ENCODE results near the gene SPAG16. TPM values are rescaled to one million over a fixed set of nuclear protein-coding genes. Genes with fewer than 3 reads are reported as not detected.

SPAG16 gene
- total RNA-seq, 1 experiment from 2014 or later = 16.0 TPM

DNA sequence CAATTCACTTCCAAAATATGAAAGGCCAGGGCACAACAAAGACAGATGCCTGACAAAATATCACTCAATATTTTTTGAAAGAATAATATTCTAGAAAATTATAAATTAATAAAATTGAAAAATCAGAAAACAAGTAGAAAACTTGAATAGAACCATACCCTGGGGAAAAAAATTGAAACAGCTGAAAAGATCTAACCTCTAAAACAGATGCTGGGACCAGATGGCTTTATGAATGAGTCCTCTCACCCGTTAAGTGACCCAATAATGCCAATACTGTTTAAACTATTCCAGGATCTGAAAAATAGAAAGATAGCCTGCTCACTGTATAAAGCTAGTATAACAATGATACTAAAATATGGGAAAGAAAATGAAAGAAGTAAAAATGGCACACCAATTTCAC is 804.3 kb downstream of the SPAG16 start:
- DNase-seq (ENCODE audit: low spot score) = no peak
- Mint-ChIP-seq H3K4me1 (no peaks in the 10 kb centered on the region), H3K36me3 (no peaks in the 10 kb centered on the region), H3K27me3 (ENCODE audit: low read depth) (no peaks in the 10 kb centered on the region), H3K27ac (no peak overlapping the region), H3K9me3 (no peaks in the 10 kb centered on the region), H3K4me3 (no peak overlapping the region)
- POLR2A ChIA-PET = no interaction called here
- no peak for ATAC-seq
- CTCF ChIA-PET = interaction anchor here (1.1 kb wide), 1 partner anchor 213 kb away, joined by 3 read pairs; no protein-coding TSS in a partner anchor
- TF ChIP-seq TEAD1 (CRISPR knock-in tag; IDR thresholded peaks at IDR 0.05) (no peak), SOX15 (CRISPR knock-in tag; IDR thresholded peaks at IDR 0.05) (no peak), FOXP1 (CRISPR knock-in tag; IDR thresholded peaks at IDR 0.05; ENCODE audit: borderline replicate concordance) (no peak), RORB (CRISPR knock-in tag; IDR thresholded peaks at IDR 0.05) (no peak), ESRRA (CRISPR knock-in tag; IDR thresholded peaks at IDR 0.05; ENCODE audit: borderline replicate concordance) (no peak), RELA (CRISPR knock-in tag; IDR thresholded peaks at IDR 0.05; ENCODE audit: borderline replicate concordance) (no peak), NR1H2 (CRISPR knock-in tag; IDR thresholded peaks at IDR 0.05) (no peak), ZNF121 (CRISPR knock-in tag; IDR thresholded peaks at IDR 0.05) (no peak), NFYB (CRISPR knock-in tag; conservative IDR thresholded peaks at IDR 0.05; ENCODE audit: low read depth) (no peak), FOXK1 (CRISPR knock-in tag; IDR thresholded peaks at IDR 0.05) (no peak), EMX1 (CRISPR knock-in tag; IDR thresholded peaks at IDR 0.05) (no peak), ZNF138 (CRISPR knock-in tag; conservative IDR thresholded peaks at IDR 0.05) (no peak), GABPB1 (CRISPR knock-in tag; IDR thresholded peaks at IDR 0.05) (no peak)
- TF ChIP-seq, protein P1, sequence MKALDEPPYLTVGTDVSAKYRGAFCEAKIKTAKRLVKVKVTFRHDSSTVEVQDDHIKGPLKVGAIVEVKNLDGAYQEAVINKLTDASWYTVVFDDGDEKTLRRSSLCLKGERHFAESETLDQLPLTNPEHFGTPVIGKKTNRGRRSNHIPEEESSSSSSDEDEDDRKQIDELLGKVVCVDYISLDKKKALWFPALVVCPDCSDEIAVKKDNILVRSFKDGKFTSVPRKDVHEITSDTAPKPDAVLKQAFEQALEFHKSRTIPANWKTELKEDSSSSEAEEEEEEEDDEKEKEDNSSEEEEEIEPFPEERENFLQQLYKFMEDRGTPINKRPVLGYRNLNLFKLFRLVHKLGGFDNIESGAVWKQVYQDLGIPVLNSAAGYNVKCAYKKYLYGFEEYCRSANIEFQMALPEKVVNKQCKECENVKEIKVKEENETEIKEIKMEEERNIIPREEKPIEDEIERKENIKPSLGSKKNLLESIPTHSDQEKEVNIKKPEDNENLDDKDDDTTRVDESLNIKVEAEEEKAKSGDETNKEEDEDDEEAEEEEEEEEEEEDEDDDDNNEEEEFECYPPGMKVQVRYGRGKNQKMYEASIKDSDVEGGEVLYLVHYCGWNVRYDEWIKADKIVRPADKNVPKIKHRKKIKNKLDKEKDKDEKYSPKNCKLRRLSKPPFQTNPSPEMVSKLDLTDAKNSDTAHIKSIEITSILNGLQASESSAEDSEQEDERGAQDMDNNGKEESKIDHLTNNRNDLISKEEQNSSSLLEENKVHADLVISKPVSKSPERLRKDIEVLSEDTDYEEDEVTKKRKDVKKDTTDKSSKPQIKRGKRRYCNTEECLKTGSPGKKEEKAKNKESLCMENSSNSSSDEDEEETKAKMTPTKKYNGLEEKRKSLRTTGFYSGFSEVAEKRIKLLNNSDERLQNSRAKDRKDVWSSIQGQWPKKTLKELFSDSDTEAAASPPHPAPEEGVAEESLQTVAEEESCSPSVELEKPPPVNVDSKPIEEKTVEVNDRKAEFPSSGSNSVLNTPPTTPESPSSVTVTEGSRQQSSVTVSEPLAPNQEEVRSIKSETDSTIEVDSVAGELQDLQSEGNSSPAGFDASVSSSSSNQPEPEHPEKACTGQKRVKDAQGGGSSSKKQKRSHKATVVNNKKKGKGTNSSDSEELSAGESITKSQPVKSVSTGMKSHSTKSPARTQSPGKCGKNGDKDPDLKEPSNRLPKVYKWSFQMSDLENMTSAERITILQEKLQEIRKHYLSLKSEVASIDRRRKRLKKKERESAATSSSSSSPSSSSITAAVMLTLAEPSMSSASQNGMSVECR (CRISPR knock-in tag; IDR thresholded peaks at IDR 0.05; ENCODE audit: borderline replicate concordance) = no peak
- TF ChIP-seq, protein P2, sequence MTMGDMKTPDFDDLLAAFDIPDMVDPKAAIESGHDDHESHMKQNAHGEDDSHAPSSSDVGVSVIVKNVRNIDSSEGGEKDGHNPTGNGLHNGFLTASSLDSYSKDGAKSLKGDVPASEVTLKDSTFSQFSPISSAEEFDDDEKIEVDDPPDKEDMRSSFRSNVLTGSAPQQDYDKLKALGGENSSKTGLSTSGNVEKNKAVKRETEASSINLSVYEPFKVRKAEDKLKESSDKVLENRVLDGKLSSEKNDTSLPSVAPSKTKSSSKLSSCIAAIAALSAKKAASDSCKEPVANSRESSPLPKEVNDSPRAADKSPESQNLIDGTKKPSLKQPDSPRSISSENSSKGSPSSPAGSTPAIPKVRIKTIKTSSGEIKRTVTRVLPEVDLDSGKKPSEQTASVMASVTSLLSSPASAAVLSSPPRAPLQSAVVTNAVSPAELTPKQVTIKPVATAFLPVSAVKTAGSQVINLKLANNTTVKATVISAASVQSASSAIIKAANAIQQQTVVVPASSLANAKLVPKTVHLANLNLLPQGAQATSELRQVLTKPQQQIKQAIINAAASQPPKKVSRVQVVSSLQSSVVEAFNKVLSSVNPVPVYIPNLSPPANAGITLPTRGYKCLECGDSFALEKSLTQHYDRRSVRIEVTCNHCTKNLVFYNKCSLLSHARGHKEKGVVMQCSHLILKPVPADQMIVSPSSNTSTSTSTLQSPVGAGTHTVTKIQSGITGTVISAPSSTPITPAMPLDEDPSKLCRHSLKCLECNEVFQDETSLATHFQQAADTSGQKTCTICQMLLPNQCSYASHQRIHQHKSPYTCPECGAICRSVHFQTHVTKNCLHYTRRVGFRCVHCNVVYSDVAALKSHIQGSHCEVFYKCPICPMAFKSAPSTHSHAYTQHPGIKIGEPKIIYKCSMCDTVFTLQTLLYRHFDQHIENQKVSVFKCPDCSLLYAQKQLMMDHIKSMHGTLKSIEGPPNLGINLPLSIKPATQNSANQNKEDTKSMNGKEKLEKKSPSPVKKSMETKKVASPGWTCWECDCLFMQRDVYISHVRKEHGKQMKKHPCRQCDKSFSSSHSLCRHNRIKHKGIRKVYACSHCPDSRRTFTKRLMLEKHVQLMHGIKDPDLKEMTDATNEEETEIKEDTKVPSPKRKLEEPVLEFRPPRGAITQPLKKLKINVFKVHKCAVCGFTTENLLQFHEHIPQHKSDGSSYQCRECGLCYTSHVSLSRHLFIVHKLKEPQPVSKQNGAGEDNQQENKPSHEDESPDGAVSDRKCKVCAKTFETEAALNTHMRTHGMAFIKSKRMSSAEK (CRISPR knock-in tag; IDR thresholded peaks at IDR 0.05; ENCODE audit: borderline replicate concordance) = no peak
- TF ChIP-seq, protein P3, sequence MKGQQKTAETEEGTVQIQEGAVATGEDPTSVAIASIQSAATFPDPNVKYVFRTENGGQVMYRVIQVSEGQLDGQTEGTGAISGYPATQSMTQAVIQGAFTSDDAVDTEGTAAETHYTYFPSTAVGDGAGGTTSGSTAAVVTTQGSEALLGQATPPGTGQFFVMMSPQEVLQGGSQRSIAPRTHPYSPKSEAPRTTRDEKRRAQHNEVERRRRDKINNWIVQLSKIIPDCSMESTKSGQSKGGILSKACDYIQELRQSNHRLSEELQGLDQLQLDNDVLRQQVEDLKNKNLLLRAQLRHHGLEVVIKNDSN (CRISPR knock-in tag; IDR thresholded peaks at IDR 0.05) = no peak
- TF ChIP-seq, protein P4, sequence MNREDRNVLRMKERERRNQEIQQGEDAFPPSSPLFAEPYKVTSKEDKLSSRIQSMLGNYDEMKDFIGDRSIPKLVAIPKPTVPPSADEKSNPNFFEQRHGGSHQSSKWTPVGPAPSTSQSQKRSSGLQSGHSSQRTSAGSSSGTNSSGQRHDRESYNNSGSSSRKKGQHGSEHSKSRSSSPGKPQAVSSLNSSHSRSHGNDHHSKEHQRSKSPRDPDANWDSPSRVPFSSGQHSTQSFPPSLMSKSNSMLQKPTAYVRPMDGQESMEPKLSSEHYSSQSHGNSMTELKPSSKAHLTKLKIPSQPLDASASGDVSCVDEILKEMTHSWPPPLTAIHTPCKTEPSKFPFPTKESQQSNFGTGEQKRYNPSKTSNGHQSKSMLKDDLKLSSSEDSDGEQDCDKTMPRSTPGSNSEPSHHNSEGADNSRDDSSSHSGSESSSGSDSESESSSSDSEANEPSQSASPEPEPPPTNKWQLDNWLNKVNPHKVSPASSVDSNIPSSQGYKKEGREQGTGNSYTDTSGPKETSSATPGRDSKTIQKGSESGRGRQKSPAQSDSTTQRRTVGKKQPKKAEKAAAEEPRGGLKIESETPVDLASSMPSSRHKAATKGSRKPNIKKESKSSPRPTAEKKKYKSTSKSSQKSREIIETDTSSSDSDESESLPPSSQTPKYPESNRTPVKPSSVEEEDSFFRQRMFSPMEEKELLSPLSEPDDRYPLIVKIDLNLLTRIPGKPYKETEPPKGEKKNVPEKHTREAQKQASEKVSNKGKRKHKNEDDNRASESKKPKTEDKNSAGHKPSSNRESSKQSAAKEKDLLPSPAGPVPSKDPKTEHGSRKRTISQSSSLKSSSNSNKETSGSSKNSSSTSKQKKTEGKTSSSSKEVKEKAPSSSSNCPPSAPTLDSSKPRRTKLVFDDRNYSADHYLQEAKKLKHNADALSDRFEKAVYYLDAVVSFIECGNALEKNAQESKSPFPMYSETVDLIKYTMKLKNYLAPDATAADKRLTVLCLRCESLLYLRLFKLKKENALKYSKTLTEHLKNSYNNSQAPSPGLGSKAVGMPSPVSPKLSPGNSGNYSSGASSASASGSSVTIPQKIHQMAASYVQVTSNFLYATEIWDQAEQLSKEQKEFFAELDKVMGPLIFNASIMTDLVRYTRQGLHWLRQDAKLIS (CRISPR knock-in tag; IDR thresholded peaks at IDR 0.05; ENCODE audit: borderline replicate concordance) = no peak
- TF ChIP-seq, protein P5, sequence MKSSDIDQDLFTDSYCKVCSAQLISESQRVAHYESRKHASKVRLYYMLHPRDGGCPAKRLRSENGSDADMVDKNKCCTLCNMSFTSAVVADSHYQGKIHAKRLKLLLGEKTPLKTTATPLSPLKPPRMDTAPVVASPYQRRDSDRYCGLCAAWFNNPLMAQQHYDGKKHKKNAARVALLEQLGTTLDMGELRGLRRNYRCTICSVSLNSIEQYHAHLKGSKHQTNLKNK (CRISPR knock-in tag; IDR thresholded peaks at IDR 0.05) = no peak
